Inflammatory macrophage (primary cell): ENCODE data around the gene FAM111A.

Experiments used
- DNase-seq, 2 donors: peaks; one replicate each; pipeline ENCODE4 v3.0.0-alpha.2; 2020 to 2022

FAM111A gene

GRCh38 chr11:59180168-59180776, 37.6 kb downstream of the FAM111A start:
- DNase-seq = no peak

- no peak for DNase-seq
Observed at GRCh38 chr11:59180907-59181306, 38.3 kb downstream of the FAM111A start.

GRCh38 chr11:59181746-59182456, 39.2 kb downstream of the FAM111A start:
- no peak for DNase-seq

DNA sequence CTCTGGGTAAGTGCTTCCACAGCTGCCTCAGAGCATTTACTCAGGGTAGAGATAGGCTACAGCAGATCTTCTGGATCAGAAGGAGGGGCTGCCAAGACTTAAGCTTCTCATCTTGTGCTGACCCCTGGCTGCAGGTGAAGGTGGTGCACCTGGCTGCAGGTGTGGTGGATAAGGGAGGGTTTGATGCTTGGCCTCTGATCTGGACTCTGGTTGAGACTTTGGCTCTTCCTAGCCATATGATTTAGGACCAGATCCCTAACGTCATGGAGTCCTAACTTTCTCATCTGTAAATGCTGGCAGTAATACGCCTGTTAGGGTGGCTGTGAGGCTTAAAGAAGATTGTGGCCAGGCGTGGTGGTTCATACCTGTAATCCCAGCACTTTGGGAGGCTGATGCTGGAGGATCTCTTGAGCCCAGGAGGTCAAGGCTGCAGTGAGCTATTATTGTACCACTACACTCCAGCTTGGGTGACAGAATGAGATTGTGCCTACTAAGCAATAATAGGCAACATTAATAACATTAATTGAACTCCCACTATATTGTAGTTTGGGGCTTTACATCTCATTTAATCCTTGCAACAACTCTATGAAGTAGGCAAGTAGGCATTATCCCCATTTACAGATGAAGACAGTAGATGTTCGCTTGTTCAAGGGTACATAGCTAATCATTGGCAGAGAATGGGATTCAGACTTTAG, 39.9 kb downstream of the FAM111A start:
- no peak for DNase-seq

DNA sequence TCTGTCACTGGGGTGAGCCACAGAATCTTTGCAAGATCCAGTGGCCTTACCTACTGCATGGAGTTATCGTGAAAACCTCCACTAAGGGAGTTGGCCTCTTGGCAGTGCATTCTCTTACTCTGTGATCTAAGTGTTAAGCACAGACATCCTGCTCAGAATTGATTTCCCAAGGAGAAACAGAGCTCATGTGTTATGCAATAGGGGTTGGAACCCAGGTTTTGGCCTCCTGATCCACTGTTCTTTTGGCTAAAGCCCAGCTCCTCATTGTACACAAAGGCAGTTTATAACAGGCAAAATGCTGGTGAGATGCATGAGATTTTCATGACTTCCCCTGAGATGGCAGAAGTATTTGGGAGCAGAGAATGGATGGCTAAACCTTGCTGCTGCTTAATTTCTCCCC, 41.1 kb downstream of the FAM111A start:
- DNase-seq = no peak

DNA sequence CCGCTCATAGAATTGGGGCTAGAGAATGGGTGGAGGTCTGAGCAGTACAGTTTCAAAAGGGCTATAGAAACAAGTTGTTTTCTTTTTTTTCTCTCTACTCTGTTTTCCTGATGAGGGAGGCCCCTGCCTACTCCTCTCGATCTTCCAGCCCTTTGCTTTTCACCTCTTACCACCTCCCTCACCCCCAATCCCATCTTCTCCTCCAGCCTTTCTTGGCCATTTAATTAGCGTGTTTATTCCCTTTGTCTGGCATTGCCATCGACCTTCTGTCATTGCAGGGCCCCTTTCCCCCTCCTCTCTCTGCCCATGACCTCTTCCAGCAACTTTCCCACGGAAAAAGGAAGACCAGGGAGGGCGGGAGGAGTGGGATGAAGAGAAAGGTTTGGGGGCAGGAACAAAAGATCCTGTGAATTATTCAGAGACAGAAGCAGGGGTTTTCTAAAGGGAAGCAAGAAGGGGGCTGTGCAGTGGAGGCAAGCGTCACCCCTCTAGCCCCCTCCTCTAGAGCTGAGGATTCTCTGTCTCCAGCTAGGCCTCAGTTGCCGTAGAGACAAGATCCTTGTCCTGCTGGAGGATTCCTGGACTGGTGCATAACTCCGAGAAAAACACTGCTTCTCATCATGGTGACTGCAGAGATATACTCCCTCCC, 42.2 kb downstream of the FAM111A start:
- DNase-seq = no peak

DNA sequence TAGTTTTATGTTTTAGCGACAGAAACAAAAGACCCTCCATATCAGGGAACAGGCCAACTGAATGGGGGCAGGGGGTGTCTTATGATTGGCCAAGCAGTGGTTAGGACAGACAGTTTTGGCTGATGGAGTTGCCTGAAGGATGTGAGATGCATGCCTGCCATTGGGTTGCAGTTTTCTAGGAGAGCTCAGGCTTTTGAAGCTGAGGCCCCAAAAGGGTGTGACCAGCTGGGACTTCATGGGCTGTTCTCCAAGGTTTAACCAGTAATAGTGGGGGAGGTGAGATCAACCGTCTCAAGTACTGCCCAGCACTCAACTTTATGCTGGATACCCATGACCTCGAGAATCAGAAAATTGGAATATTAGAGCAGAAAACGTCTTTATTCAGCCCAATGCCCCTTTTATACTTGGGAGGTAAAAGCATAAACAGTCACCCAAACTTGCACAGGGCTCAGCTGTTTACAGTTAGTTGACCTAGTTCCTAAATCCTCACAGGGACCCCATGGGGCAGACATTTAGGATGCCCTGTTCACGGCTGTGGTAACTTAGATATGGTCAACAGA, 42.8 kb downstream of the FAM111A start:
- no peak for DNase-seq

DNA sequence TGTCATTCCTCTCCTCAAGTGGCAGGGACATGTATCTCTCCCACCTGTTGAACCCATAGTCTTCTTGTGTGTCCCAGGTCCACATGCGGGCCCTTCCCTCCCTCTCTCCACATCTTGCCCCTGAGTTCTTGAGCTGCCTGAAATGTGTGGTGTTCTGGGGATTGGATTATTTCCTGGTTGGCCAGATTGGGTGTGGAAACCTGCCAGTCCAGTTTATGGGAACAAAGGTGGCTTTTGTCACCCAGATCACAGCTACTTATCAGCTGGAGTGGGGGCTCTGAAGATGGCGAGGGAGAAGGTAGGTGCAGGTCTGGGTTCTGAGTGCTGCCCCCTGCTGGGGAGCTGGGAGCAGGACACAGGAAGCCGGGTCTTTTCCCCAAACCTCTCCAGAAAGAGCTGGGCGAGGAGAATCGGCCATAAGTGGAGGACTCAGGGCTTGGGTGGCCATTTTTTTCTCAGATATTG, 43.5 kb downstream of the FAM111A start:
- DNase-seq = peak in 1 of 2 donors; percentile 19

DNA sequence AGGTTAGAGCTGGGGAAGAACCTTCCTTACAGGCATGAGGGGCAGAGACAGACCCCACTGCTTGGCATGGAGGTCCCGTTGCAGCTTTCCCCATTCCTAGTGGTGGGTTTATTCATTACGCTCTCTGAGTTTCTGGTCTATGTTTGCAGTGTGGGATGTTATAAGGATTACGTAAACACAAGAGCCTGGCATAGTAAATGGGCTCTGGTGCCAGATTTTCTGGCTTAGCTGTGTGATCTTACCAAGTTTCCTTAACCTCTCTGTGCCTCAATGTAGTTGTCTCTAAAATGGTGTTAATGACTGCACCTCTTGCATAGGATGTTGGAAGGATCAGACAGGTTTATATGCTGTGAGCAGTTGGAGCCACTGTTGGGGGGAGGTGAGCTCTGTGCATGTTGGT, 44.4 kb downstream of the FAM111A start:
- no peak for DNase-seq

- peak; percentile 68 to 73 for DNase-seq
Observed at GRCh38 chr11:59187587-59187986, 44.9 kb downstream of the FAM111A start.

DNA sequence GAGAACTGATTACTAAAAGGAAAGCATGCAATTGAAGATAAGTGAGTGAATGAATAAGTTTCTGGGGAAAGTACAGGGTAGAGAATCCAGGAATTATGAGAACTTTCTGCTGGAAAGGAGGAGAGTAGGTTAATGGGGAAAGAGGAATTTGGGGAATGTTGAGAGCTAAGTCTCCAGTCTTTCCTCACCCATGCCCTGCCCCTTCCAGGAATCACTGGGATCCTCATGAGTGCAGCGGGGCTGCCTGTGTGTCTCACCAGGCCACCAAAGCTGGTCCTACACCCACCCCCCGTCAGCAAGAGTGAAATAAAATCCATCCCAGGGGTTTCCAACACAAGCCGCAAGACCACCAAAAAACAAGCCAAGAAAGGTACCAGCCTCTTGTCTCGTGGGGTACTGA, 46.3 kb downstream of the FAM111A start:
- no peak for DNase-seq

- peak; percentile 69 to 84 for DNase-seq
Observed at GRCh38 chr11:59189986-59190385, 47.3 kb downstream of the FAM111A start.

- no peak for DNase-seq
Observed at GRCh38 chr11:59191095-59191494, 48.4 kb downstream of the FAM111A start.

- peak; percentile 74 to 89 for DNase-seq
Observed at GRCh38 chr11:59191890-59192289, 49.2 kb downstream of the FAM111A start.

DNA sequence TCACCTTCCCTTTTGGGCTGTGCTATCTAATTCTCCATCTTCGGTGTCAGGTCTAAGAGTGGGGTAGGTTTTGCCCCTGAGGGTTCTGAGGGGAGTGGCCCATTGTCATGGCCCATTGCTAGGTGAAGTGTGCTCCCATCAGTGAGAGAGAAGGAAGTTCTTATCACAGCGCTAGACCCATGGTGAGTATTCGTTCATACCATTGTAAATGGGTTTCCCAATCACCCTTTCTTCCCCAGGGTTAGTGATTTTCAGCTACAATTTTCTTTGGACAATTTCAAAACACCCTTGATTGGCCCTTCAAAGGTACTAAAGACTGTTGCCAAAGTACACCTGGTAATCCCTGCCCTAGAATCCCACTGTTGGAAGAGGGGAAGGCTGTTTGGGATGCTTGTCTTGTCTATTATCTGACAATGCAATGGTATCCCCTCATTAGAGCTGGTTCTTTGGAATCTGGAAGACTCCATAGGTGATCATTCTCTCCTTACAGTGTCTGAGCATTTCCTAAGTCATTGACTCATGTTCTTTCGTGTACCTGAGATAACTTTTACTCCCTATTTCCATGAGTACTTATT, 49.9 kb downstream of the FAM111A start:
- DNase-seq = no peak

DNA sequence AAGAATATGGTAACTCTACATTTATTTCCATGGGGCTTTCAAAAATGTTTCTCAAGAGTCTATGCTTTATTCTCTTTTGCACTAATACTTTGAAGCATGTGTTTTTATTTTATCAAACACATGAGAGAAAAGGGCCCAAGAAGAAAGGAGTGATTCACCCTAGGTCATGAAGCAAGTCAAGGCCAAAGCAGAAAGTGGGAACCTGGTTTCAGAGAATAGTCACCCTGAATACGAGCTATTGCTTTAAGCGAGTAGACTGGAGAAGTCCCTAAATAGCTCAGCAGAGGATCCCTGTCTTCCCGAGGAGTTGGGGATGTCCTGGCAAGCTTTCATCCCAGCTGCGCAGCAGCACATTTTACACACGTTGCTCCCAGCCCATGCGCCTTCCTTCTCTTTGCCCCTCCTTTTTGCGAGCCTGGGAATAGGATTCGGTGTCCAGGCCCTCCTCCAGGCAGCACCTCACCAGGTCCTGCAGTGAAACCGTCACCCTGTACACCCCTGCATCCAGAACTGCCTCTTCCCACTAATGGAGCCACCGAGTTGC, 51.0 kb downstream of the FAM111A start:
- DNase-seq = peak; percentile 50 to 72

GRCh38 chr11:59195586-59195985, 52.9 kb downstream of the FAM111A start:
- DNase-seq = no peak

DNA sequence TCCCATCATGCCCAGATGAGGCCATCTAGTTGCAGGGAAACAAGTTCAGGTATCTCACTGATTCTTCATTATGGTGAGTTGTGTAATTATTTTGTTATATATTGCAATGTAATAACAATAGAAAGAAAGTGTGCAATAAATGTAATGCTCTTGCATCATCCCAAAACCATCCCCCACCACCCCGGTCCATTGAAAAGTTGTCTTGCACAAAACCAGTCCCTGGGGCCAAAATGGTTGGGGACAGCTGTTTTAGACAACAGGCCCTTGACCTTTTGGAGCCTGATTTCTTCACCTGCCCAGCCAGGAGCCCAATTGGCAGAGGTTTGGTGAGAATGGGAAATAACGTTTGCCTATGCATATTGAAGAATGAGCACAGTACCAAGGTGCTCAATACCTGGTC, 54.1 kb downstream of the FAM111A start:
- DNase-seq = no peak

GRCh38 chr11:59197991-59198390, 55.3 kb downstream of the FAM111A start:
- DNase-seq = peak in 1 of 2 donors; percentile 53

GRCh38 chr11:59198726-59199125, 56.1 kb downstream of the FAM111A start:
- peak in 1 of 2 donors; percentile 65 for DNase-seq

DNA sequence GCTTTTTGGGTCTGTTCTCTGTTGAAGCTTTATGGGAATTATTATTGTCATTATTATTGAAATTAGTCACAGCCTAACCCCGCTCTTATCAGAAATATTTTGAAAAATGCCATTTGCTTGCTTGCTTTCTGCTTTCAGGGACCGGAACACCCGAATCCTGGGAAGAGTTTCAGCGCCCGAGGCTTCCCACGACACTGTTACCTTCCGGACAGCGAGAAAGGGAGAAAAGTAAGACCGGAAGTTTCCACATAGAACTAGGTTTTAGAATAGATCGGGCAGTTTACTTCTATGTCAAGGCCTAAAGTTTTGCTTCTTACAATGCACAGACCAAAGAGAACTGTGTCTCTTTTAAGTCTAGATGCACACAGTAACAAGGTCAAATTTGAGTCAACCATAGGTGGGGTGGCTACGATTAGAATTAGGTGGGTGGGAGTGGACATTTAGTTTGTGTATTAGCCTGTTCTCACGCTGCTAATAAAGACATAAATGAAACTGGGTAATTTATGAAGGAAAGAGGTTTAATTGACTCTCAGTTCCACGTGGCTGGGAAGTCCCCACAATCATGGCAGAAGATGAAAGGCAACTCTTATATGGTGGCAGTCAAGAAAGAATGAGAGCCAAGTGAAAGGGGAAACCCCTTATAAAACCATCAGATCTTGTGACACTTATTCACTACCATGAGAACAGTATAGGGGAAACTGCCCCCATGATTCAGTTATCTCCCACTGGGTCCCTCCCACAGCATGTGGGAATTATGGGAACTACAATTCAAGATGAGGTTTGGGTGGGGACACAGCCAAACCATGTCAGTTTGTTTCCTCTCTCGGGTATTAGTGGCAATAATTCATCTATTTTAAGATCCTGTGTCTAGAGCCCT, 57.1 kb downstream of the FAM111A start:
- DNase-seq = peak; percentile 77 to 88
